Brain microvascular endothelial cell (primary cell): ENCODE data around the gene CFAP99.
A peak's percentile ranks its signal among the peaks of the same experiment; 100 is the strongest.

Experiments
- DNase-seq: peaks from one replicate; pipeline ENCODE4 v3.0.0-alpha.2; 2020
- H3K27ac ChIP-seq: fragments of 250-450 bp; sonication (Bioruptor Pico); 2 replicates; pipeline ENCODE4 v1.5.1; 2020; ENCODE audit warnings: mild to moderate bottlenecking, moderate library complexity
- H3K27me3 ChIP-seq: fragments of 250-450 bp; sonication (Bioruptor Pico); replicated peaks from 2 replicates; pipeline ENCODE4 v1.5.1; 2020; ENCODE audit warnings: mild to moderate bottlenecking
- H3K36me3 ChIP-seq: fragments of 250-450 bp; sonication (Bioruptor Pico); replicated peaks from 2 replicates; pipeline ENCODE4 v1.5.1; 2020; ENCODE audit warnings: mild to moderate bottlenecking
- H3K4me3 ChIP-seq: 2 replicates; pipeline ENCODE4 v1.5.1; 2011; ENCODE audit warnings: low read depth, mild to moderate bottlenecking, control low read depth, low read length, moderate library complexity
- in situ Hi-C: cut with HindIII; loops from 2 replicates; pipeline ENCODE4 v1.10.0; 2017; ENCODE audit warnings: low sequenced_read_pairs, low pct_ligation_motif_present
- TF ChIP-seq, protein P1 (sequence below): IDR thresholded peaks from 2 replicates; pipeline ENCODE4 v1.5.1; 2011; ENCODE audit warnings: low read depth, mild to moderate bottlenecking, moderate library complexity, low read length, control low read depth, inconsistent platforms; ENCODE audit errors: missing control alignments

Gene CFAP99

DNA sequence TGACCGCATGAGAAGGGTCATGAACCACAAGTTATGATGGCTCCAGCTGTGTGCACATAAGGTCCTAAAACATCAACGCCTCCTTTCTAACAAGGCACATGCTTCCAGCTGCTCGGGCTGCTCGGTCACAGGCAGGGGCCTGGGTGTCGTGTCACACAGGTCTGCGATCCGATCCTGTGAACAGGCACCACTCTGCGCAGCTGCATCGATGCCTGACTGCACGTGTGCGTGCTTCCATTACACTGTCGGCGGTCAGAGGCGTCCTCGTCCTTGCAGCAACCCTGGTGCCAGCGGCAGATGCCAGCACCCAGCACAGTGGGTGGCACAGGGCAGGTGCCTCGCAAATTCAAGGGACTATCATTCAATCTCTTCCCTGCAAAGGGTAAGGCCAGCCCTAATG, 24.2 kb upstream of the CFAP99 start:
- H3K36me3 ChIP-seq = no peaks in the 10 kb centered on the region
- H3K27ac ChIP-seq = no peak overlapping the region
- no peak for DNase-seq
- H3K4me3 ChIP-seq = no peak overlapping the region
- peaks cover 4% of the 10 kb centered on the region for H3K27me3 ChIP-seq
- in situ Hi-C loops = no loop called here
- TF ChIP-seq, protein P1, sequence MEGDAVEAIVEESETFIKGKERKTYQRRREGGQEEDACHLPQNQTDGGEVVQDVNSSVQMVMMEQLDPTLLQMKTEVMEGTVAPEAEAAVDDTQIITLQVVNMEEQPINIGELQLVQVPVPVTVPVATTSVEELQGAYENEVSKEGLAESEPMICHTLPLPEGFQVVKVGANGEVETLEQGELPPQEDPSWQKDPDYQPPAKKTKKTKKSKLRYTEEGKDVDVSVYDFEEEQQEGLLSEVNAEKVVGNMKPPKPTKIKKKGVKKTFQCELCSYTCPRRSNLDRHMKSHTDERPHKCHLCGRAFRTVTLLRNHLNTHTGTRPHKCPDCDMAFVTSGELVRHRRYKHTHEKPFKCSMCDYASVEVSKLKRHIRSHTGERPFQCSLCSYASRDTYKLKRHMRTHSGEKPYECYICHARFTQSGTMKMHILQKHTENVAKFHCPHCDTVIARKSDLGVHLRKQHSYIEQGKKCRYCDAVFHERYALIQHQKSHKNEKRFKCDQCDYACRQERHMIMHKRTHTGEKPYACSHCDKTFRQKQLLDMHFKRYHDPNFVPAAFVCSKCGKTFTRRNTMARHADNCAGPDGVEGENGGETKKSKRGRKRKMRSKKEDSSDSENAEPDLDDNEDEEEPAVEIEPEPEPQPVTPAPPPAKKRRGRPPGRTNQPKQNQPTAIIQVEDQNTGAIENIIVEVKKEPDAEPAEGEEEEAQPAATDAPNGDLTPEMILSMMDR = no peak

DNA sequence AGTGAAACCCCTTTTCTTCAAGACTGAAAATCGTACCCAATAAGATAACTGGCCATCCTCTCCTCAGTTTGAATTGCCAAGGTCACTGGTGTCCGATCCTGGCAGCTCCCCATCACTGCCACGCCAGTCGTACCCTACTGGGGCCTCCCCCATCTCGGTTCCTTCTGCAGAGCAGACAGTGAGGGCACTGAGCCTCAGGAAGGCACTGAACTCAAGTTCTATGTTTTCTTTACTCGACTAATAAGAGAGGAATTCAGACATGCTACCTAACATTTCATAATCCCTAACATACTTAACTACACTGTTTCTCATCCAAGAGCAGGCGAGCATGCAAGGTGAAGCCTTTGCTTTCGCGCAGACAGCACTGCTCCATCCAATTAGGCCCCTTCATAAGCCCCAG, 23.7 kb upstream of the CFAP99 start:
- no peak for DNase-seq
- no peak overlapping the region for H3K4me3 ChIP-seq
- in situ Hi-C loops = no loop called here
- TF ChIP-seq, protein P1 = no peak
- H3K36me3 ChIP-seq = no peaks in the 10 kb centered on the region
- H3K27me3 ChIP-seq = peaks cover 4% of the 10 kb centered on the region
- no peak overlapping the region for H3K27ac ChIP-seq

DNA sequence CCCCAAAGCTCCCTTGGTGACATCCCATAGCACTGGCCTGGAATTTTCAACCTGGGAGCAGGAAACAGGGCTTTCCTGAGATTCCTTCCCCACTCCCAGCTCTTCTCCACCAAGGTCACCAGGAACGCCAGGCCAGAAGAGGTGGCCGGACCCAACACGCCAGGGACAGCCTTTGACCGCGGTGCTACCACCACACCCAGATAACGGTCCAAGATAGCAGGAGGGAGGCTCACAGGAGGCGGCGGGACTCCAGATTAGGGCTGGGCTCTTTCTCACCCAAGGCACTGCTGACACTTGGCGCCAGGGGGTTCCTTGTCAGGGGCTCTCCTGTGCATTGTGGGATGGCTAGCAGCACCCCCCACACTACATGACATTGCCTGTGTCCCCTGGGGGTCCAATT, 23.2 kb upstream of the CFAP99 start:
- Histone ChIP-seq H3K27me3 (peaks cover 4% of the 10 kb centered on the region), H3K4me3 (no peak overlapping the region), H3K27ac (no peak overlapping the region), H3K36me3 (no peaks in the 10 kb centered on the region)
- TF ChIP-seq, protein P1 = no peak
- in situ Hi-C loops = no loop called here
- DNase-seq = no peak

DNA sequence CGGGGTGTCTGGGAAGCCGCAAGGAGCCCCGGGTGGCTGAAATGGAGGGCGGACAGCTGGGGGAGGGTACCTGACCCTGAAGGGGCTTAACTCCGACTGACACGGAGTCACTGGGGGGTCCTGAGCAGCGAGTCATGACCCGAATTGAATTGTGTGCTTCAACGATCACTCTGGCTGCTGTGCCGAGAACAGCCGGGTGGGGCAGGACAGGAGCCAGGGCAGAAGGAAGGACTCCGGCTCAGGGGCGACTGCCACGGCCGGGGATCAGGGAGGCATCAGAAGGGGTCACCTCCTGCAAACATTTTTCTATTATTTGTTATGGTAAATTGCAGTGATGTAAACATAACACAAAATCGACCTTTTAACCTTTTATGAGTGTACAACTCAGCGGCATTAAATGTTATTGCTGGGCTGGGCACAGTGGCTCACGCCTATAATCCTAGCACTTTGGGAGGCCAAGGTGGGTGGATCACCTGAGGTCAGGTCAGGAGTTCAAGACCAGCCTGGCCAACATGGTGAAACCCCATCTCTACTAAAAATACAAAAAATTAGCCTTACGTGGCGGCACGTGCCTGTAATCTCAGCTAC, 21.9 kb upstream of the CFAP99 start:
- in situ Hi-C loops = no loop called here
- H3K4me3 ChIP-seq = no peak overlapping the region
- no peak overlapping the region for H3K27ac ChIP-seq
- peaks cover 15% of the 10 kb centered on the region for H3K27me3 ChIP-seq
- DNase-seq = no peak
- TF ChIP-seq, protein P1 = peak; percentile 25
- H3K36me3 ChIP-seq = no peaks in the 10 kb centered on the region

DNA sequence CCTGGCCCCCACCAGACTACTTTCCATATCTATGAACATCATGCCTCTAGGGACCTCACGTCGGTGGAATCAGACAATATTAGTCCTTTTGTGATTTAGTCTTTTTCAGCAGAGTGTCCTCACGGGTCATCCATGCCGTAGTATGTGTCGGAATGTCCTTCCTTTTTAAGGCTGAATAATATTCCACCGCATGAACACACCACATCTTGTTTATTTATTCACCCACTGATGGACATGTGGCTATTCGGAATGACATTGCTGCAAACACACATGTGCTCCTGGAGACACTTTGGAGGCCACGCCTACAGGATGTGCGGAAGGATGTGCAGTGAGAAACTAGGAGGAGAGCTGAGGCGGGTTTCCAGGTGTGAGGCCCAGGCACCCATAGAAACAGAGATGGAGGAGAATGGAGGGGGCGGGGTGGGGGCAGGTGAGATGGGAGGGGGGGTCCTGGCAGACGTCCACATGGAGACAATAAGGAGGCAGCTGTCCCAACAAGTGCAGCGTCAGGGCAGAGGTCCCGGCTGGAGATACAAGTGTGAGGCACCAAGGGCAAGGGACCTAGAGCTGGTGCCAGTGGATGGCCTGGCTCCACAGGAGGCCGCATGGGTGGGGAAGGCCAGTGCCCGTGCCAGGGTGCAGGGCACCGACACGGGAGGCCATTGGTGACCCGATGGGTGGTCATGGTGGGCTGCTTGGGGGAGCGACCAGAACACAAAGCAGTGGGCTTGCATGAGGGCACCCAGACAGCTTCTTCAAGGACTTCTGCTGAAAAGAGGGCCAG, 21.0 kb upstream of the CFAP99 start:
- H3K27me3 ChIP-seq = peaks cover 17% of the 10 kb centered on the region
- DNase-seq = no peak
- in situ Hi-C loops = no loop called here
- TF ChIP-seq, protein P1 = no peak
- H3K27ac ChIP-seq = no peak overlapping the region
- no peaks in the 10 kb centered on the region for H3K36me3 ChIP-seq
- no peak overlapping the region for H3K4me3 ChIP-seq

DNA sequence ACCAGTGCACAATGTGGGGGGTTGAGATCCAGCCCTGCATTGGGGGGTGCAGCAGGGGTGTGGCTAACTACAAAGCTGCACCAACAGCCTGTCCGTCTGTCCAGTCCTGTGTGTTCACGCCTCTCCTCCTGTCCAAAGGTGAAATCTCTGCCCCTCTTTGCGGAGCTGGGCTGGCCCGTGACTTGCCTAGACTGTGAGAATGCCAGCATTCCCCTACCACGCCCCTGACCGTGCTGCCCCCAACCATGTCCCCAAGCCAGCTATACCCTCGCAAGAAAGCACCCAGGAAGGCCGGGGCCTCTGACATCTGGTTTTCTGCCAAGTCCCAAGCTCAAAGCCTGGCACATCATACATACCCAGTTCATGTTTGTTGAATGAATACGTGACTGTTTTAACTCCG, 19.5 kb upstream of the CFAP99 start:
- peaks cover 18% of the 10 kb centered on the region for H3K27me3 ChIP-seq
- in situ Hi-C loops = no loop called here
- no peaks in the 10 kb centered on the region for H3K36me3 ChIP-seq
- DNase-seq = no peak
- TF ChIP-seq, protein P1 = no peak
- H3K4me3 ChIP-seq = no peak overlapping the region
- no peak overlapping the region for H3K27ac ChIP-seq
